Esophagus muscularis mucosa (tissue), 4 donors: Measurements from ENCODE around the gene ALG5. TPM values are rescaled to one million over a fixed set of nuclear protein-coding genes. Genes with fewer than 3 reads are reported as not detected.

Experiments used
- DNase-seq: peaks from one replicate; pipeline ENCODE4 v3.0.0-alpha.2; 2017; ENCODE audit errors: extremely low spot score
- H3K27ac ChIP-seq, 4 donors: fragments of 200-600 bp; sonication (generic); replicated peaks in 1 of 4; 1 replicate in 3 of 4; 2 replicates in 1 of 4; pipeline ENCODE4 v1.5.1; 2016 to 2019; ENCODE audit warnings: mild to moderate bottlenecking in 1 of 4
- H3K27me3 ChIP-seq, 4 donors: fragments of 200-600 bp; sonication (generic); one replicate each; pipeline versions ENCODE4 v1.5.1 to v1.6.0; 2016 to 2019
- H3K36me3 ChIP-seq, 4 donors: fragments of 200-600 bp; sonication (generic); one replicate each; pipeline ENCODE4 v1.5.1; 2016 to 2019
- H3K4me1 ChIP-seq, 4 donors: fragments of 200-600 bp; sonication (generic); one replicate each; pipeline ENCODE4 v1.5.1; 2016 to 2019
- H3K4me3 ChIP-seq, 4 donors: fragments of 200-600 bp; sonication (generic); 1 replicate in 2 of 4; 2 replicates in 2 of 4; pipeline ENCODE4 v1.5.1; 2016 to 2019; ENCODE audit warnings: mild to moderate bottlenecking in 4 of 4, moderate library complexity in 1 of 4
- H3K9me3 ChIP-seq, 4 donors: fragments of 200-600 bp; sonication (generic); 1 replicate in 3 of 4; 2 replicates in 1 of 4; pipeline ENCODE4 v1.5.1; 2016 to 2019
- EP300 ChIP-seq: sonication (generic); formaldehyde crosslinking; IDR thresholded peaks from one replicate; pipeline ENCODE4 v1.6.1; 2017; ENCODE audit warnings: antibody characterized with exemption
- POLR2A ChIP-seq: fragments of 450-650 bp; IDR thresholded peaks from one replicate; pipeline ENCODE4 v1.6.1; 2017; ENCODE audit warnings: antibody characterized with exemption, moderate library complexity, mild to moderate bottlenecking, low read depth
- POLR2AphosphoS5 ChIP-seq, 2 donors: sonication (generic); formaldehyde crosslinking; IDR thresholded peaks; one replicate each; pipeline ENCODE4 v1.6.1; 2017; ENCODE audit warnings: antibody characterized with exemption in 2 of 2
- WGBS: methylation state at CpG from one replicate; pipeline ENCODE4 v1.1.5; 2018; 5-methylcytosine and 5-hydroxymethylcytosine counted together
- intact Hi-C: fragments of 100-400 bp; cut with DNase I; formaldehyde crosslinking; loops from one replicate; pipeline ENCODE4 v1.15.1; 2023
- total RNA-seq, 4 donors: library from RNA; depleted of rRNA; stranded (reverse); fragments of >200 nt; gene quantifications; one replicate each; pipeline versions ENCODE4 v1.1.0 to v1.2.1, GENCODE V29; 2016
- TF ChIP-seq, protein P1 (sequence below), 3 experiments: fragments of 200-600 bp in 2 of 3; fragments of 450-650 bp in 1 of 3; sonication (generic) in 2 of 3; IDR thresholded peaks; one replicate each; pipeline ENCODE4 v1.5.1; 2017 to 2019; ENCODE audit warnings: antibody characterized with exemption in 3 of 3, mild to moderate bottlenecking in 2 of 3, moderate library complexity in 1 of 3

ALG5 gene
- total RNA-seq, 4 donors from 2014 or later: 17.3 to 28.2 (median 20.4) TPM

DNA sequence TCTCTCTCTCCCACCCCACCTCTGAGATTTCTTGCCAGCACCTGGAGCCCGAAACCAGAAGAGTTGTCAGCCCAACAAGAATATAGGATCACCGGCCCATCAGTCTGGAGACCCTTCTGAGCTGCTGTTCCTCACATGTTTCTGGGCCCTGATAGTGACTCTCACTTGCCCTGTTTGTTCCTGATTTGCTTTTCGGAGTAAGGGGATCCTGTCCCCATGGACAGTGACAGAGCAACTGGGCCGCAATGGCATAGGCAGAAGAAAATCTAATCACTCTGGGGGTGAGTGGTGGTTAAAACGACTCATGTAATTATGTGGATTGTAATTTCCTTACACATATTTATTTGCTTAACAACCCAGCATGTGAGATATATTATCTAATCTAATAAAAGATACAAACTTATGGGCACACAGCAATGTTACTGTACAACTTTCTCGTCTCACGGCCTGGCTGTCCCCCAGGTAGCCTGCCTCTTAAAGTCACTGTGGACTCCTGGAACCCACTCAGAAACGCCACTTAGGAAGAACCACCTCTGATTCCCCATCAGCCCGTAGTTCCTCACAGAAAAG lies 78.4 kb downstream of the ALG5 start:
- DNase-seq: no peak
- 47% methylated on average over 9 of the region's 9 CpGs for WGBS
- no peak for TF ChIP-seq EP300
- no peak for TF ChIP-seq POLR2A
- no peak for TF ChIP-seq POLR2AphosphoS5 (IDR thresholded peaks at IDR 0.05)
- TF ChIP-seq, protein P1, sequence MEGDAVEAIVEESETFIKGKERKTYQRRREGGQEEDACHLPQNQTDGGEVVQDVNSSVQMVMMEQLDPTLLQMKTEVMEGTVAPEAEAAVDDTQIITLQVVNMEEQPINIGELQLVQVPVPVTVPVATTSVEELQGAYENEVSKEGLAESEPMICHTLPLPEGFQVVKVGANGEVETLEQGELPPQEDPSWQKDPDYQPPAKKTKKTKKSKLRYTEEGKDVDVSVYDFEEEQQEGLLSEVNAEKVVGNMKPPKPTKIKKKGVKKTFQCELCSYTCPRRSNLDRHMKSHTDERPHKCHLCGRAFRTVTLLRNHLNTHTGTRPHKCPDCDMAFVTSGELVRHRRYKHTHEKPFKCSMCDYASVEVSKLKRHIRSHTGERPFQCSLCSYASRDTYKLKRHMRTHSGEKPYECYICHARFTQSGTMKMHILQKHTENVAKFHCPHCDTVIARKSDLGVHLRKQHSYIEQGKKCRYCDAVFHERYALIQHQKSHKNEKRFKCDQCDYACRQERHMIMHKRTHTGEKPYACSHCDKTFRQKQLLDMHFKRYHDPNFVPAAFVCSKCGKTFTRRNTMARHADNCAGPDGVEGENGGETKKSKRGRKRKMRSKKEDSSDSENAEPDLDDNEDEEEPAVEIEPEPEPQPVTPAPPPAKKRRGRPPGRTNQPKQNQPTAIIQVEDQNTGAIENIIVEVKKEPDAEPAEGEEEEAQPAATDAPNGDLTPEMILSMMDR (IDR thresholded peaks at IDR 0.05): no peak
- Histone ChIP-seq H3K36me3 (no peaks in the 10 kb centered on the region), H3K27ac (peak overlapping the region; percentile 89 to 93 (median 92)), H3K4me3 (peak overlapping the region; percentile 69 to 82 (median 78)), H3K4me1 (peaks cover 8 to 42% (median 35%) of the 10 kb centered on the region in 4 donors), H3K27me3 (no peaks in the 10 kb centered on the region), H3K9me3 (no peaks in the 10 kb centered on the region)
- intact Hi-C loops: no loop called here

DNA sequence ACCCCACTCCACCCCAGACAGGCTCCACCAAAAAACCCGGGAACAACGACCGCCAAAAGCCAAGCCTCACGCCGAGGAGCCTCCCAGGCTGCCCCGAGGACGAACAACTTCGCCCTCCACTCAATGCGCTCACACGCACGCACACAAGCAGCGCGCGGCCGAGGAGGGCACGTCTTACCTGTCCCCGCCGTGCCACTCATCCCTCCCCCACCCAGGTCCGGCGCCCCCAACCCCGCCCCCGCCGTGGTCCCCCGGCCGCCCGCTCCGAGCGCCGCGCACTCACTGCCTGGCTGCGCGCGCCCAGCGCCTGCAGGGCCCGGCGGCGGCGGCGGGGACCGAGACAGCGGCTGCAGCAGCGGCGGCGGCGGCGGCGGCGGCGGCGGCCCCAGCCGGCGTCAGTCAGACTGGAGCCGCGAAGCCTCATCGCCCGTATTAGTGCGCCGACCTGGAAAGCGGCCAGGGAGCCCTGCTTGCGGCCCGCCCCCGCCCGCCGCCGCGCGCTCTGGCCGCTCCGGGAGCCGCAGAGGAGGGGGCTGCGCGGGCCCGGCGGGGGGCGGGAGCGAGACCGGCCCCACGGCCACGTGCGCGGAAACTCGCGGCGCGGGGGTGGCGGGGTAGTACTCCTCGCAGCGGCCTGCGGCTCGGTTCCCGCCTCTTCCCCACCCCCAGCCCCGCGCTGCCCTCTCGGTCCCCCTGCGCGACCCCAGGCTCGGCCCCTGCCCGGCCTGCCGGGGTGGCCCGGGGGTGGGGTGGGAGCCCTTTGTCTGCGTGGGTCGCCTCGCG lies 79.1 kb downstream of the ALG5 start, which contains the start of gene SMAD9:
SMAD9 (minus strand) TSS at position 406 of the 783 bp plus-strand sequence. CDS start 40,549 bp downstream, outside the sequence.
- no peak for TF ChIP-seq POLR2A
- TF ChIP-seq, protein P1 (IDR thresholded peaks at IDR 0.05): no peak
- peak; percentile 23 to 34 for TF ChIP-seq POLR2AphosphoS5 (IDR thresholded peaks at IDR 0.05)
- 0% methylated on average over 4 of the region's 104 CpGs for WGBS
- intact Hi-C loops: loop anchor here (5.0 kb wide), 1 partner anchor 43 kb away; no protein-coding TSS in a partner anchor
- no peaks in the 10 kb centered on the region for H3K27me3 ChIP-seq
- no peak for DNase-seq
- H3K36me3 ChIP-seq: no peaks in the 10 kb centered on the region
- H3K4me1 ChIP-seq: peaks cover 8 to 49% (median 41%) of the 10 kb centered on the region in 4 donors
- H3K4me3 ChIP-seq: peak within 1 kb of the TSS; percentile 69 to 82 (median 78)
- H3K9me3 ChIP-seq: no peaks in the 10 kb centered on the region
- H3K27ac ChIP-seq: peak within 1 kb of the TSS; percentile 89 to 93 (median 92)

DNA sequence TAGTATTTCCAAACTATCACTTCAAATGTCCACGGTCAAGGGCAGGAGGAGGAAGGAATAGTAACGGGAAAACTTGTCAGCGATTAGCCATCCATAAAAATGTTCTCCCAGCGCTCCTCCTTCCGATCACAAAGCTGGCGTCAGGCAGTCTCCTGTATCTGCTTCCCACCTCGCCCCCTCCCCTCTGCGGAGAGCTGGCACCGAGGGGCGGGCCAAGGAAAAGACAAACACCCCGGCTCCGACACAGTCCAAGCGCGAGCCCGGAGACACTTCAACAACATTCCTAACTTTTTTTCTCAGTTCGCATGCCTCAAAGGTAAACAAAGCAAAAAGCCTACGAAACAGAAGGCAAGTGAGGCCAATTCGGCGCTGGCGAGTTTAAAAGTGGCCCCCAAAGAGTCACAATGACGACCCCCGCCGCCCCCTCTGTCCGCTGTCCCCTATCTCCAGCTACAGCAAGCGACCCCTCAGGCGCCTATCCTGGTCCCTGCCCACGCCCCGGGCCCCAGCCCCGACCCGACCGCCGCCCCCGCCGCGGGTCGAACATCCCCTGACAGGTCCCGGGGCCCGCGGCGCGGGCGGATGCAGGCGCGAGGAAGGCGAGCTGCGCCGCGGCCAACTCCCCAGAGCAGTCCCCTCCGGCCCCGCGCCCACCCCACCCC lies 79.8 kb downstream of the ALG5 start:
- H3K9me3 ChIP-seq: no peaks in the 10 kb centered on the region
- no peaks in the 10 kb centered on the region for H3K36me3 ChIP-seq
- intact Hi-C loops: loop anchor here (5.0 kb wide), 1 partner anchor 42 kb away; no protein-coding TSS in a partner anchor
- peaks cover 8 to 56% (median 48%) of the 10 kb centered on the region in 4 donors for H3K4me1 ChIP-seq
- H3K27ac ChIP-seq: peak overlapping the region; percentile 89 to 93 (median 92)
- under 1% methylated on average over 18 of the region's 51 CpGs for WGBS
- H3K4me3 ChIP-seq: peak overlapping the region; percentile 69 to 82 (median 78)
- DNase-seq: no peak
- TF ChIP-seq EP300: peak; percentile 32
- TF ChIP-seq, protein P1 (IDR thresholded peaks at IDR 0.05): no peak
- TF ChIP-seq POLR2AphosphoS5 (IDR thresholded peaks at IDR 0.05): peak; percentile 2 to 56
- TF ChIP-seq POLR2A: no peak
- no peaks in the 10 kb centered on the region for H3K27me3 ChIP-seq

DNA sequence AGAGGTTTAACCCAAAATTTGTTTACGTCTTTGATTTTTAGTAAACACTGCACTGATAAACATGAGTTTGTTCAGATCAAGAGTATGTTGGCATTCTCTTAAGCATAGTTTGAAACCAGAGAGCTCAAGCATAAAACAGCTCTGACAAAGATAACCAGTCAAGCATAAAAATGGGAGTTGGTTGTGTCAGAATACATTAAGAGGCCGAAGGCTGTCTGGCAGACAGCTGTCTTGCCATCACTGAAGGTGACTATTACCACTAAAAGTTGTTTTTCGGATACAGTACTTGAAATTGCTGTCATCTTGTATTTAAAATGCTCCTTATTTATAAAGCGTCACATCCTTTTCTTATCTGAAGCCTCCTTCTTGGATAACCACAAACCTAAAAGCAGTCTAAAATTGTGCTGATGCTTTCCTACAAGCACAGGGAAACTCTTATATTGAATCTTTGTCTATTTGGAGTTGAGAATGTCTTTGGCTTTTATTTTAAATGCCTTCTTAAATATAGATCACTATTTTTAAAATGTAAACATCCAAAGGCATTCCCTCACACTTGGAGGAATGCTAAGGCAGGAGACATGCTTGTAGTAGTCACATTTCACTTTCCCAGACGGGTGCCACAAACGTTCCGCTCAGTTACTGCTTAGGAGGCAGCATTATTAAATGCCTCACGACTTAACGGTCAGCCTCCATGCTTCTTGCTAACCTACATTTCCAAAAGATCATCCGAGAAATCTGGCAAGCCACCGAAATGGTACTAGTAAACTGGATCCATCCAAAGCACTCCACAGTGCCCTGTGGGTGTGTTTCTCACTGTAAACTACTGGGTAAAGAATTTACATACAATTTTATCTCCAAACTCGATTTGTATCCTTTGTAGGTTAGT lies 80.7 kb downstream of the ALG5 start:
- DNase-seq: no peak
- peak overlapping the region; percentile 89 to 93 (median 92) for H3K27ac ChIP-seq
- H3K4me3 ChIP-seq: peak overlapping the region; percentile 69 to 82 (median 78)
- intact Hi-C loops: loop anchor here (5.0 kb wide), 1 partner anchor 41 kb away; no protein-coding TSS in a partner anchor
- 25% methylated on average over 12 of the region's 12 CpGs for WGBS
- no peaks in the 10 kb centered on the region for H3K36me3 ChIP-seq
- no peak for TF ChIP-seq POLR2A
- TF ChIP-seq POLR2AphosphoS5 (IDR thresholded peaks at IDR 0.05): peak in 1 of 2 donors; percentile 11
- no peaks in the 10 kb centered on the region for H3K9me3 ChIP-seq
- no peaks in the 10 kb centered on the region for H3K27me3 ChIP-seq
- peaks cover 8 to 62% (median 52%) of the 10 kb centered on the region in 4 donors for H3K4me1 ChIP-seq
